Smooth muscle cell (in vitro differentiated cells): Measurements from ENCODE around the gene APLP1. TPM values are rescaled to one million over a fixed set of nuclear protein-coding genes. Genes with fewer than 3 reads are reported as not detected.

Experiments
- DNase-seq: peaks from one replicate; lab custom pipeline; 2025; ENCODE audit not compliant: unreplicated experiment; lab: John Stamatoyannopoulos, UW
- H2AFZ ChIP-seq: fragments of 200-600 bp; sonication (generic); 2 replicates; pipeline ENCODE4 v1.6.0; 2016; ENCODE audit warnings: antibody characterized with exemption, low read depth, mild to moderate bottlenecking
- H3F3A ChIP-seq: fragments of 200-600 bp; sonication (generic); 2 replicates; pipeline ENCODE4 v1.6.0; 2017; ENCODE audit warnings: antibody characterized with exemption, low read depth
- H3K27ac ChIP-seq: fragments of 200-600 bp; sonication (generic); 2 replicates; pipeline ENCODE4 v1.5.1; 2016; ENCODE audit warnings: low read depth, mild to moderate bottlenecking
- H3K27me3 ChIP-seq: fragments of 200-600 bp; sonication (generic); 2 replicates; pipeline ENCODE4 v1.6.1; 2016; ENCODE audit warnings: low read depth, mild to moderate bottlenecking
- H3K36me3 ChIP-seq: fragments of 200-600 bp; sonication (generic); 2 replicates; pipeline ENCODE4 v1.5.1; 2016; ENCODE audit warnings: low read depth
- H3K4me1 ChIP-seq: fragments of 200-600 bp; sonication (generic); 2 replicates; pipeline ENCODE4 v1.5.1; 2016; ENCODE audit warnings: low read depth
- H3K4me2 ChIP-seq: fragments of 200-600 bp; sonication (generic); 2 replicates; pipeline ENCODE4 v1.6.0; 2016; ENCODE audit warnings: mild to moderate bottlenecking
- H3K4me3 ChIP-seq: fragments of 200-600 bp; sonication (generic); 2 replicates; pipeline ENCODE4 v1.5.1; 2016; ENCODE audit warnings: mild to moderate bottlenecking
- H3K79me2 ChIP-seq: fragments of 200-600 bp; sonication (generic); 2 replicates; pipeline ENCODE4 v1.6.0; 2016; ENCODE audit warnings: low read depth, mild to moderate bottlenecking
- H3K9ac ChIP-seq: fragments of 200-600 bp; sonication (generic); 2 replicates; pipeline ENCODE4 v1.6.0; 2016; ENCODE audit warnings: low read depth
- H3K9me3 ChIP-seq: fragments of 200-600 bp; sonication (generic); replicated peaks from 2 replicates; pipeline ENCODE4 v1.5.1; 2016; ENCODE audit warnings: low read depth
- H4K20me1 ChIP-seq: fragments of 200-600 bp; sonication (generic); 2 replicates; pipeline ENCODE4 v1.6.0; 2016; ENCODE audit warnings: low read depth
- CTCF ChIP-seq: fragments of 200-600 bp; sonication (generic); IDR thresholded peaks from 2 replicates; pipeline ENCODE4 v1.5.1; 2017; ENCODE audit warnings: borderline replicate concordance, mild to moderate bottlenecking, antibody characterized with exemption; ENCODE audit not compliant: insufficient read depth, poor library complexity, severe bottlenecking
- WGBS: methylation state at CpG from one replicate; pipeline ENCODE4 v1.1.7; 2016; ENCODE audit warnings: low lambda C conversion rate; 5-methylcytosine and 5-hydroxymethylcytosine counted together
- polyA plus RNA-seq: library from polyadenylated mRNA; unstranded; fragments of >200 nt; fragmentation: Nextera tagmentation; extraction: Ambion mirVana; gene quantifications from 2 replicates; pipeline ENCODE4 v1.2.1, GENCODE V29; 2016
- total RNA-seq: library from RNA; depleted of rRNA; stranded (reverse); fragments of >200 nt; gene quantifications from 2 replicates; pipeline ENCODE4 v1.2.3, GENCODE V29; 2014

APLP1 gene
- total and polyA plus RNA-seq, 2 experiments from 2014 or later: 81.8 to 114 TPM

GRCh38 chr19:35841961-35842595 lies 26.3 kb upstream of the APLP1 start:
- no peak overlapping the region for H3K9ac ChIP-seq
- H3F3A ChIP-seq: no peaks in the 10 kb centered on the region
- no peaks in the 10 kb centered on the region for H3K4me1 ChIP-seq
- no peak for TF ChIP-seq CTCF
- H3K27ac ChIP-seq: no peak overlapping the region
- H4K20me1 ChIP-seq: no peaks in the 10 kb centered on the region
- H3K36me3 ChIP-seq: no peaks in the 10 kb centered on the region
- no peak overlapping the region for H3K4me3 ChIP-seq
- H3K4me2 ChIP-seq: no peak overlapping the region
- H3K27me3 ChIP-seq: peaks cover 52% of the 10 kb centered on the region
- no peak overlapping the region for H2AFZ ChIP-seq
- H3K79me2 ChIP-seq: no peaks in the 10 kb centered on the region
- 81% methylated on average over 13 of the region's 13 CpGs for WGBS
- H3K9me3 ChIP-seq: no peaks in the 10 kb centered on the region
- no peak for DNase-seq

GRCh38 chr19:35842666-35843272 lies 25.6 kb upstream of the APLP1 start:
- Histone ChIP-seq H3K27ac (no peak overlapping the region), H3K79me2 (no peaks in the 10 kb centered on the region), H3K9me3 (no peaks in the 10 kb centered on the region), H3K27me3 (peaks cover 58% of the 10 kb centered on the region), H4K20me1 (no peaks in the 10 kb centered on the region), H3F3A (no peaks in the 10 kb centered on the region), H3K36me3 (no peaks in the 10 kb centered on the region), H3K4me1 (no peaks in the 10 kb centered on the region), H2AFZ (no peak overlapping the region), H3K4me3 (no peak overlapping the region), H3K9ac (no peak overlapping the region), H3K4me2 (no peak overlapping the region)
- DNase-seq: no peak
- TF ChIP-seq CTCF: no peak
- 81% methylated on average over 4 of the region's 4 CpGs for WGBS

- no peak overlapping the region for H2AFZ ChIP-seq
- H3K4me3 ChIP-seq: no peak overlapping the region
- no peaks in the 10 kb centered on the region for H4K20me1 ChIP-seq
- no peak overlapping the region for H3K9ac ChIP-seq
- H3K36me3 ChIP-seq: no peaks in the 10 kb centered on the region
- no peak overlapping the region for H3K4me2 ChIP-seq
- H3K27ac ChIP-seq: no peak overlapping the region
- DNase-seq: no peak
- TF ChIP-seq CTCF: no peak
- H3K27me3 ChIP-seq: peaks cover 68% of the 10 kb centered on the region
- H3K4me1 ChIP-seq: no peaks in the 10 kb centered on the region
- H3F3A ChIP-seq: no peaks in the 10 kb centered on the region
- H3K79me2 ChIP-seq: no peaks in the 10 kb centered on the region
- WGBS: 15% methylated on average over 37 of the region's 42 CpGs
- H3K9me3 ChIP-seq: no peaks in the 10 kb centered on the region
Observed at GRCh38 chr19:35843676-35844481, 24.5 kb upstream of the APLP1 start.
